PC-9 (cell line): ENCODE results near the gene VPS35. TPM values are rescaled to one million over a fixed set of nuclear protein-coding genes. Genes with fewer than 3 reads are reported as not detected.

Source experiments
- BruUV-seq: library from RNA; stranded (reverse); fragments of 400-500 nt; replicated peaks from 2 replicates; lab custom pipeline; 2021; lab: Mats Ljungman, UMichigan
- CTCF ChIA-PET: fragments of 300-600 bp; sonication (Branson Sonifier 250); formaldehyde crosslinking; loops from one replicate; lab custom pipeline; 2022; ENCODE audit warnings: antibody characterized with exemption; lab: Charles Lee
- POLR2A ChIA-PET: fragments of 300-600 bp; sonication (Branson Sonifier 250); formaldehyde crosslinking; loops from one replicate; lab custom pipeline; 2022; ENCODE audit warnings: antibody characterized with exemption; ENCODE audit not compliant: unreplicated experiment; lab: Charles Lee
- DNase-seq, 2 experiments: peaks; one replicate each; pipeline versions ENCODE4 v3.0.0 to v3.0.0-alpha.2; 2015 to 2022; ENCODE audit warnings: mixed read lengths in 1 of 2
- H2AFZ ChIP-seq: fragments of 200-600 bp; sonication (generic); 2 replicates; pipeline ENCODE4 v1.8.1; 2017; ENCODE audit warnings: antibody characterized with exemption
- H3F3A ChIP-seq: fragments of 200-600 bp; sonication (generic); 2 replicates; pipeline ENCODE4 v1.8.1; 2017; ENCODE audit warnings: antibody characterized with exemption, mild to moderate bottlenecking, low read depth; ENCODE audit not compliant: insufficient read depth
- H3K27ac ChIP-seq: fragments of 200-600 bp; sonication (generic); 2 replicates; pipeline ENCODE4 v1.6.1; 2016; ENCODE audit warnings: mixed run types
- H3K27me3 ChIP-seq: fragments of 200-600 bp; sonication (generic); 2 replicates; pipeline ENCODE4 v1.6.1; 2016; ENCODE audit warnings: low read depth, mixed run types; ENCODE audit not compliant: insufficient read depth
- H3K36me3 ChIP-seq: fragments of 200-600 bp; sonication (generic); 2 replicates; pipeline ENCODE4 v1.6.1; 2016; ENCODE audit warnings: low read depth, mixed run types
- H3K4me1 ChIP-seq: fragments of 200-600 bp; sonication (generic); replicated peaks from 2 replicates; pipeline ENCODE4 v1.6.1; 2016; ENCODE audit warnings: mixed run types; ENCODE audit not compliant: insufficient read depth
- H3K4me2 ChIP-seq: fragments of 200-600 bp; sonication (generic); 2 replicates; pipeline ENCODE4 v1.6.1; 2017; ENCODE audit warnings: mixed run types
- H3K4me3 ChIP-seq: fragments of 200-600 bp; sonication (generic); 2 replicates; pipeline ENCODE4 v1.6.1; 2016; ENCODE audit warnings: mixed run types
- H3K79me2 ChIP-seq: fragments of 200-600 bp; sonication (generic); 2 replicates; pipeline ENCODE4 v1.6.1; 2017; ENCODE audit warnings: low read depth, mixed run types
- H3K9me2 ChIP-seq: fragments of 200-600 bp; sonication (generic); 2 replicates; pipeline ENCODE4 v1.8.1; 2017; ENCODE audit warnings: mild to moderate bottlenecking; ENCODE audit not compliant: insufficient read depth
- H3K9me3 ChIP-seq: fragments of 200-600 bp; sonication (generic); 2 replicates; pipeline ENCODE4 v1.8.1; 2016; ENCODE audit warnings: low read depth; ENCODE audit not compliant: insufficient read depth
- H4K20me1 ChIP-seq: fragments of 200-600 bp; sonication (generic); 2 replicates; pipeline ENCODE4 v1.8.1; 2017; ENCODE audit not compliant: insufficient read depth
- EZH2 ChIP-seq: fragments of 200-600 bp; sonication (generic); IDR thresholded peaks from 2 replicates; pipeline ENCODE4 v1.8.0; 2017; ENCODE audit warnings: antibody characterized with exemption, low read depth
- intact Hi-C: fragments of 100-400 bp; cut with micrococcal nuclease; formaldehyde crosslinking; loops from one replicate; pipeline ENCODE4 v1.10.0; 2022; ENCODE audit not compliant: unreplicated experiment
- total RNA-seq: library from RNA; stranded (reverse); gene quantifications from 2 replicates; pipeline ENCODE4 v1.2.3, GENCODE V29; 2021
- TF ChIP-seq, protein P1 (sequence below): fragments of 200-600 bp; sonication (generic); conservative IDR thresholded peaks from 2 replicates; pipeline ENCODE4 v1.6.1; 2017; ENCODE audit warnings: mixed run types, antibody characterized with exemption, mild to moderate bottlenecking, moderate library complexity

The VPS35 gene
- total RNA-seq, 1 experiment from 2014 or later = 98.4 TPM

DNA sequence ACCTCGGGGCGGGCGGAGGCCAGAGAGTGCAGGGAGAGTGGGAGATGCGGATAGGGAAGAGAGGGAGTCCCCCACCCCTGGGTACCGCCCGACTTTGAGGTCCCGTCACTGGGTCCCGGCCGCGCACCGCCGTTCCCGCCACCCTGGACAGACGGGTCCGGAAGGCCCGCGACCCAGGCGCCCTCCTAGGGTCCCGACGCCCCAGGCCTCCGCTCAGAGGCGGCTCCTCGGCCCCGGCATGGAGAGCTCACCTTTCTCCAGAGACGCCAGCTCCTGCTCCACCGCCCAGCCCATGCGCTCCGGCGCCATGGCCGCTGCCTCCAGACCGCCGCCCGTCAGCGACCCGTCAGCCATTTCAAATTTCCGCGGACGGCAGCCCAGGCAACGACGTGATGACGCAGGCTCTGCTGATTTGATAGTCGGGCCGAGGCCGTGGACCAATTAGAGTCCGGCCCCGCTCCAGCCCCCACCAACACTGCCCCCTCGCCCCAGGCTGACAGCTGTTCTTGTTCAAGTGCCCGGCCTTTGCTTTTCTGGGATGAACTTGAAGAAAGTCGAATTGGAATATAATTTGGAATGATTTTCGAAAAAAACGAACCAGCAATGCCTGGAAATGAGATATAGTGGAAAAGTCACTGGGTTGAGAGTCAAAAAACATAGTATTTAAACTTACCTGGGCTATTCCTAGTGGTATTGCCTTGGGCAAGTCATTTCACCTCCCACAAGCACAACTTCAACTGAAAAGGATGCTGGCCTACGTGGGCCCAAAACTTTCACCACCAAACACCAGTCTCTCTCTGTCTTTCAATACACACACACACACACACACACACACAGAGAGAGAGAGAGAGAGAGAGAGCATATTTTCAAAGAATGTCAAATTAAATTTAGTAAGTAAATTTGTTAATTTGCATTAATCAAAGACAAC, 67.7 kb downstream of the VPS35 start, which contains the start of gene SHCBP1:
SHCBP1 (minus strand) TSS at position 374 of the 928 bp plus-strand sequence; CDS start at position 354, 20 bp downstream.
- Histone ChIP-seq H3K9me2 (no peaks in the 10 kb centered on the region), H3K27me3 (no peaks in the 10 kb centered on the region), H4K20me1 (no peaks in the 10 kb centered on the region), H3F3A (no peaks in the 10 kb centered on the region), H3K4me3 (peak within 1 kb of the TSS; percentile 72), H2AFZ (peak within 1 kb of the TSS; percentile 84), H3K27ac (no peak within 1 kb of the TSS), H3K4me2 (peak within 1 kb of the TSS; percentile 79), H3K9me3 (no peaks in the 10 kb centered on the region), H3K36me3 (0 out of 2 replicates have a peak, but pooled peaks cover under 1% of the 10 kb centered on the region), H3K79me2 (peaks cover 9% of the 10 kb centered on the region; the same call in 1 of the 2 replicates), H3K4me1 (peaks cover 11% of the 10 kb centered on the region; the same call in 1 of the 2 replicates)
- TF ChIP-seq EZH2 = no peak
- TF ChIP-seq, protein P1, sequence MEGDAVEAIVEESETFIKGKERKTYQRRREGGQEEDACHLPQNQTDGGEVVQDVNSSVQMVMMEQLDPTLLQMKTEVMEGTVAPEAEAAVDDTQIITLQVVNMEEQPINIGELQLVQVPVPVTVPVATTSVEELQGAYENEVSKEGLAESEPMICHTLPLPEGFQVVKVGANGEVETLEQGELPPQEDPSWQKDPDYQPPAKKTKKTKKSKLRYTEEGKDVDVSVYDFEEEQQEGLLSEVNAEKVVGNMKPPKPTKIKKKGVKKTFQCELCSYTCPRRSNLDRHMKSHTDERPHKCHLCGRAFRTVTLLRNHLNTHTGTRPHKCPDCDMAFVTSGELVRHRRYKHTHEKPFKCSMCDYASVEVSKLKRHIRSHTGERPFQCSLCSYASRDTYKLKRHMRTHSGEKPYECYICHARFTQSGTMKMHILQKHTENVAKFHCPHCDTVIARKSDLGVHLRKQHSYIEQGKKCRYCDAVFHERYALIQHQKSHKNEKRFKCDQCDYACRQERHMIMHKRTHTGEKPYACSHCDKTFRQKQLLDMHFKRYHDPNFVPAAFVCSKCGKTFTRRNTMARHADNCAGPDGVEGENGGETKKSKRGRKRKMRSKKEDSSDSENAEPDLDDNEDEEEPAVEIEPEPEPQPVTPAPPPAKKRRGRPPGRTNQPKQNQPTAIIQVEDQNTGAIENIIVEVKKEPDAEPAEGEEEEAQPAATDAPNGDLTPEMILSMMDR = no peak
- BruUV-seq = no TSS peak
- intact Hi-C loops = no loop called here
- peak; percentile 76 to 78 for DNase-seq
- ChIA-PET CTCF (no interaction called here), POLR2A (no interaction called here)

GRCh38 chr16:46620266-46621005, 68.5 kb downstream of the VPS35 start:
- Histone ChIP-seq H3K4me2 (peak overlapping the region; percentile 79), H4K20me1 (no peaks in the 10 kb centered on the region), H3K27ac (no peak overlapping the region), H2AFZ (peak overlapping the region; percentile 84), H3K79me2 (peaks cover 9% of the 10 kb centered on the region; the same call in 1 of the 2 replicates), H3K27me3 (no peaks in the 10 kb centered on the region), H3F3A (no peaks in the 10 kb centered on the region), H3K9me3 (no peaks in the 10 kb centered on the region), H3K4me3 (peak overlapping the region; percentile 72), H3K4me1 (peaks cover 11% of the 10 kb centered on the region; the same call in 1 of the 2 replicates), H3K9me2 (no peaks in the 10 kb centered on the region), H3K36me3 (0 out of 2 replicates have a peak, but pooled peaks cover 6% of the 10 kb centered on the region)
- no peak for TF ChIP-seq EZH2
- TF ChIP-seq, protein P1 = no peak
- TSS peak; percentile 66 for BruUV-seq
- ChIA-PET POLR2A (no interaction called here), CTCF (no interaction called here)
- intact Hi-C loops = no loop called here
- DNase-seq = no peak

- Histone ChIP-seq H3F3A (no peaks in the 10 kb centered on the region), H3K4me2 (no peak overlapping the region), H2AFZ (no peak overlapping the region), H3K9me2 (no peaks in the 10 kb centered on the region), H3K36me3 (0 out of 2 replicates have a peak, but pooled peaks cover 6% of the 10 kb centered on the region), H3K27me3 (no peaks in the 10 kb centered on the region), H3K79me2 (peaks cover 9% of the 10 kb centered on the region; the same call in 1 of the 2 replicates), H3K4me3 (no peak overlapping the region), H4K20me1 (no peaks in the 10 kb centered on the region), H3K27ac (no peak overlapping the region), H3K4me1 (peaks cover 11% of the 10 kb centered on the region; the same call in 1 of the 2 replicates), H3K9me3 (no peaks in the 10 kb centered on the region)
- TF ChIP-seq, protein P1 = no peak
- no peak for TF ChIP-seq EZH2
- ChIA-PET CTCF (no interaction called here), POLR2A (no interaction called here)
- DNase-seq = no peak
- no TSS peak for BruUV-seq
- intact Hi-C loops = no loop called here
Observed at GRCh38 chr16:46618516-46618915, 70.5 kb downstream of the VPS35 start.
